Gastrocnemius medialis (tissue), 4 donors: ENCODE results near the gene NSL1.

Experiments
- POLR2A ChIP-seq, 2 donors: fragments of 450-650 bp; IDR thresholded peaks; one replicate each; pipeline ENCODE4 v1.6.1; 2017; ENCODE audit warnings: antibody characterized with exemption in 2 of 2, mild to moderate bottlenecking in 2 of 2, moderate library complexity in 2 of 2
- TF ChIP-seq, protein P1 (sequence below), 5 experiments: fragments of 450-650 bp in 3 of 5; fragments of 200-600 bp in 2 of 5; sonication (generic) in 2 of 5; IDR thresholded peaks in 4 of 5; conservative IDR thresholded peaks in 1 of 5; 1 replicate in 4 of 5; 2 replicates in 1 of 5; pipeline ENCODE4 v1.5.1; 2016 to 2019; ENCODE audit warnings: antibody characterized with exemption in 5 of 5, mild to moderate bottlenecking in 3 of 5, moderate library complexity in 3 of 5

DNA sequence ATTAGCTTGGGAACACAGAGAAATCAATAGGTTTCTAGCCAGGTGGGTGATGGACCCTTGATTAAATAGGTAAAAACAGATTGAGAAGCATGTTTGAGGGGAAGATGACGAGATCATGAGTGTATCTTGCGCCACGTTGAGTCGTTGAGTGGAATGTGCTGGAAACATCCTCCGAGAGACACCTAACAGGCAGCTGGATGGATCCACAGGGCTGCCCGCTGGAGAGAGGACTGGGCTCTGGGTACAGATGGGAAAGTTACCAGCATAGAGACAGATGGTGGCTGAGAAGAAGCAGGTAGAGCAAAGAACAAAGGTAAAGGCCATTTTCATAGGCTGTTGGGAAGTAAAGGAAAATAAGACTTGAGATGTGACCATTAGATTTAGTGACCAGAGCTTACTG is 107.5 kb downstream of the NSL1 start:
- TF ChIP-seq, protein P1, sequence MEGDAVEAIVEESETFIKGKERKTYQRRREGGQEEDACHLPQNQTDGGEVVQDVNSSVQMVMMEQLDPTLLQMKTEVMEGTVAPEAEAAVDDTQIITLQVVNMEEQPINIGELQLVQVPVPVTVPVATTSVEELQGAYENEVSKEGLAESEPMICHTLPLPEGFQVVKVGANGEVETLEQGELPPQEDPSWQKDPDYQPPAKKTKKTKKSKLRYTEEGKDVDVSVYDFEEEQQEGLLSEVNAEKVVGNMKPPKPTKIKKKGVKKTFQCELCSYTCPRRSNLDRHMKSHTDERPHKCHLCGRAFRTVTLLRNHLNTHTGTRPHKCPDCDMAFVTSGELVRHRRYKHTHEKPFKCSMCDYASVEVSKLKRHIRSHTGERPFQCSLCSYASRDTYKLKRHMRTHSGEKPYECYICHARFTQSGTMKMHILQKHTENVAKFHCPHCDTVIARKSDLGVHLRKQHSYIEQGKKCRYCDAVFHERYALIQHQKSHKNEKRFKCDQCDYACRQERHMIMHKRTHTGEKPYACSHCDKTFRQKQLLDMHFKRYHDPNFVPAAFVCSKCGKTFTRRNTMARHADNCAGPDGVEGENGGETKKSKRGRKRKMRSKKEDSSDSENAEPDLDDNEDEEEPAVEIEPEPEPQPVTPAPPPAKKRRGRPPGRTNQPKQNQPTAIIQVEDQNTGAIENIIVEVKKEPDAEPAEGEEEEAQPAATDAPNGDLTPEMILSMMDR (IDR thresholded peaks at IDR 0.05 in 4 of 5, conservative IDR thresholded peaks at IDR 0.05 in 1 of 5): no peak
- no peak for TF ChIP-seq POLR2A (IDR thresholded peaks at IDR 0.05)
